Measurements from ENCODE around the gene ADA.

The ADA gene

DNA sequence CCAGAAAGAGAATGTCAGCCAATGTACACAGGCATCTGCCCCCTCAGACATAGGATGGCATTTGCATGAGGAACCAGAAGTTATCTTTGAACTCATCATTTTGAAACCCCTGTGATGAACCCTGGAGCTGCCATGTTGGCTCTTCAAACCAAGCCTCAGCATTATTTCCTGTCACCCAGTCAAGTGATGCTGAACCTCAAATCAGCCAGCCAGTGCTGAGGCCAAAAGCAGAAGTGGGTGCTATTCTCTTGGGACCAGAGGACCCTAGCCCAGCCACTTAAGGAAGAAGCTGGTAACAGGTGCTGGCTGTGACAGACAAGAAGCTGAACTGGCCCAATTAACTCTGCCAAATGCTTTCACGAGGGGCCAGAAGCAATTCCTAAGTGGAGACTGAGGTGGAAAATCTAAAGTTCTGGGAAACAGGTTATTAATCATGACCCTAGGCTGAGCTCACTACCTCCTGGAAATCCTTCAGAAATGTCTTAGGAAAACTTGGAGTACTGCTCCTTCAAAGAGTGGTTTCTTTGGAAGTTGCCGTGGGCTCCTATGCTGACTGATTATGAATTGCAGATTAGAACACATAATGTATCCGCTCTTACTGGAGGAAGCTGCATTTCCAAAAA is 65.1 kb downstream of the ADA start:
- in situ Hi-C loops (cut with MboI; ENCODE audit: low sequenced_read_pairs) = no loop called here

DNA sequence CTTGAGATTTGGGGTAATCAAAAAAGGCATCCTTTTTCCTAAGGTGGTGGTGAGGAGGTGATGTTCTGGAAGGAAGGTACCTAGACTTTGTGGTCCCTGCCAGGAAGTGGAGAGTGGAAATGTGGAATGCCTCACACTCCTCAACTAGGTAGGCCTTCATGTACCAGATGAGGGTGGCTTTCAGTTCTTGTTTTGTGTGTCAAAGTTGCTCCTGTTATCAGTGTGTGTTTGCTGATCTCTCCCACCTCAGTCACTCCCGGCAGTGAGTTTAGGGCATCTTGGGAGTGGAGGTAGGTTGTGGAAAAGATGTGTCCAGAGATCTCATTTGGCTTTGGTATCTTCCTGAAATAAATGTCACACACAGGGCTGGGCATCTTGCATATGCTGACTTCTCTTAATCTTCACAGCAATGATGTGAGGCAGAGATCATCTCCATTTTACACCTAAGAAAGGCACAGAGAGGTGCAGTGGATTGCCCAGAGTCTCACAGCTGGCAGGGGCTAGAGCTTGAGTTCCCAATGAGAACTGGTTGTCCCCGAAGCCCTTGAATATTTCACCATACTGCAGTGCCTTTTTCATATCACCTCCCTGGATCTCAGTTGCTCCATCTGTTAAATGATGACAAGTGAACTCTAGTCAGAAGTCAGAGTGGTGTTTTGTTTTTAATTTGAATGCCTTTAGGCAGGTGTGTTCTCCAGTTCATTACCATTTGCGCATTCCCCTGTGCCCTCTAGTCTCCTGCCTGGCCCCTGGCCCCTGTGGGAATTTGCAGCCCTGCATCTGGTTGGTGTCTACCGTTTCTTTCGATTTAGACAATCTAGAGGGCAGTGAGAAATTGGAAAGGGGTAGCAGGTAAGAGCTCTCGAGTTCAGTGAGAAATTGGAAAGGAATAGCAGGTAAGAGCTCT is 66.2 kb downstream of the ADA start:
- in situ Hi-C loops (cut with MboI; ENCODE audit: low sequenced_read_pairs) = no loop called here

DNA sequence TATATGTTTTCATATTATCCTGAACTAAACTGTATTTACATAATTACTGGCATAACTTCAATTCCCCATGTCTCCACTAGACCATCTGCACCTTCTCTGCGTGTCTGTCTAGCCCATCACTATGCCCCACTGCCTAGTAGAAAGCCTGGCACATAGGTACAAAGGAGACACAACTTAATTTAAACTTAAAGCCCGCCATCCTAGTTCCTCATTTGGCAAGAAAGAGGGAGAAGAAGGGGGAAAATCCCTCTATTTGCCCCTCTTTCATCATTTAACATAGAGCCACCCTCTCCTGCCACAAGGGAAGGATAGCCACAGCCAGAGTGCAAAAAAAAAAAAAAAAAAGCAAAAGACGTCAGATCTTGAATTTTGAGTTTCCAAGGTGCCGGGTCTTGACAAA is 67.3 kb downstream of the ADA start:
- in situ Hi-C loops (cut with MboI; ENCODE audit: low sequenced_read_pairs) = no loop called here

DNA sequence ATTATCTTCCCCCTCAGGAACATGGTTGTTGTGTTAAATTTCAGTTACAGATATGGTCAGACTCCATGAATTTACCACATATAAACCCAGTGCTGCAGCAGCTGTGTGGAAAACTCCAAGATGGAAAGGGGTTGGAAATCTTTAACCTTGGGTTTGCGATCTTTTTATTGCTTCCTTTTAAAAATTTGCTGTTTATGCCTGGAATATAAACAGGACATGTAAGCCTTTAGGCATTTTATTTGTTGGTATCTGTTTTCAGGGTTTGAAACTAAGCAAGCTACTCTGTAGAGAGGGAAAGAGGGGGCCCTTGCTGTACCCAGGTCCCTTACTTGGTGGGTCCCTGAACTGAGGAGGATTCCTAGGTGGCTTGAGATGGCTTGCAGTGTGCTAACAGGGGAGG is 68.3 kb downstream of the ADA start:
- in situ Hi-C loops (cut with MboI; ENCODE audit: low sequenced_read_pairs) = no loop called here

DNA sequence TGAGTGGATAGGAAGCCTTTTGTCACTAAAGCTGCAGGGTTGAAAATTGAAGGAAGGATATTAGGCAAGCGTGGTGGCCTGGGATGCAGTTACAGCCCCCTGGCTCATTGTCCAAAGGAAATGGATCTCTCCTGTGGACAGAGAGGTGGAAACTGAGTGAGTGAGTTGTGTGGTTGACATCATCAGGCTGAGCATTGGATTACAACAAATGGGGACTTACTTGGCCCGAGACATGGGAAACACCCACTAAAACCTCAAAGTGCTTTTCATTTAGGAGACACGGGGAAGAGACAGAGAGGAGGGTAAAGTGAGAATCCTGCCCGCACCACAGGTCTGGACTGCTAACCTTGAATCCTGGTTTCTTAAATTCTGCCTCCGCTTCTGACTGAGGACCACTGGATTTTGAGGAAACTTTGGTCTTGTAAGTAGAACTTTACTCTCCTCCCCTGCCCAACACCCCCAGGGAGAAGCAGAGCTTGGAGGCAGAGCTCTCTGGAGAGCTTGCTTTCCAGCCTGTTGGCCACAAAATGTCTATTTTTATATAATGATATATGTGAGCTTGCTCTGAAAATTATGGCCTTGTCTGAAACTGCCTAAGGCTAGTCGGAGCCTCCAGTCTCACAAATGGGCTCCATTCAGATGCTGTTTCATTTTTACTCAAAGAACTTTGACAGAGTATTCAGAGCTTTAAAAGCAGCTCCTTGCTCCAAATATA is 69.0 kb downstream of the ADA start, which contains the start of gene PKIG:
TSS of gene PKIG (plus strand) at position 269 of the 715 bp plus-strand sequence. CDS start 31,978 bp downstream, outside the sequence.
- in situ Hi-C loops (cut with MboI; ENCODE audit: low sequenced_read_pairs) = no loop called here

DNA sequence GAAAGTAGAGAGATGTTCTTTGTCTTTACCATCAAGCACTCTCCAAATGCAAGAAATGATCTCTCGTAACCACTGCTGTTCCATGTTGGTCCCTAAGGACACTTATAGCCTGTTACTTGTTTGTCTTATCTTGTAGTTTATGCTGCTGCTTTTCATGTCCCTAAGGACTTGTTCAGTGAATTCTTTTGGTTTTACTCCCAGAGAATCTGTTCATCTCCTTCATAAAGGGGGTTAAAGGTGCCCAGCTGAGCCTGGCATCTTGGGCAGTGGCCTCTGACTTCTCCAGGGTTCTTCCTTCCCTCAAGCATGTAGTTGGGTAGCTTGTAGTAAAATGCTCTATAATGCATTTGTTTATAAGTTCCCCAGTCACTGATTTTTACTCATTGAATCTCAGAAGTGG is 70.0 kb downstream of the ADA start:
- in situ Hi-C loops (cut with MboI; ENCODE audit: low sequenced_read_pairs) = no loop called here

DNA sequence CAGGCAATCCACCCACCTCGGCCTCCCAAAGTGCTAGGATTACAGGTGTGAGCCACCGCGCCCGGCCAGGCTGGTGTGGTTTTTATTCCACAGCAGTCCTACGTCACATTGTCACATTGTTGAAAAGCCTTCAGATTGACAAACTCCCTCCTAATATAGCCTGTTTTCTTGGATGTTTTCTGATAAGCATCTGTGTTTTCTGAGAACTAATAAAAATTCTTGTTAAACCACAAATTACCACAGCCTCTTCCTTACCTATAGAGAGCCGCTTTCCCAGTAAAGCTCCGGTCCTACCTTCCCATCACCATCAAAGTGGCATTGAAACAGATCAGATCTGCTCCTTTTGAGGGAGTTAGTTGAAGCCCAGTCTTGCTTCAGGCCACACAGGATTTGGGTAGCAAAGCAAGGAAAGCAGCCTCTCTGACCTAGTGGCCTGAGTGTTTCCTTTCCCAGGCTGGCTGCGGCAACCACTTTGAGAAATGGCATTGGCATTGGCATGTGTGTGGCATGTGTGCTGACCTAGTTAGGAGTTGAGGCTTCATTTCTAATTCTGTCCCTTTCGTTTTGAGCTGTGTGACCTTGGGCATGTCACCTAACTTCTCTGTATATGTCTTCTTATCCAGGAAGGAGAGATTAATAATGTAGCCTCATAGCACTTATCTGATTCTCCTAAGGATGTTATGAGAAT is 70.8 kb downstream of the ADA start:
- in situ Hi-C loops (cut with MboI; ENCODE audit: low sequenced_read_pairs) = no loop called here

DNA sequence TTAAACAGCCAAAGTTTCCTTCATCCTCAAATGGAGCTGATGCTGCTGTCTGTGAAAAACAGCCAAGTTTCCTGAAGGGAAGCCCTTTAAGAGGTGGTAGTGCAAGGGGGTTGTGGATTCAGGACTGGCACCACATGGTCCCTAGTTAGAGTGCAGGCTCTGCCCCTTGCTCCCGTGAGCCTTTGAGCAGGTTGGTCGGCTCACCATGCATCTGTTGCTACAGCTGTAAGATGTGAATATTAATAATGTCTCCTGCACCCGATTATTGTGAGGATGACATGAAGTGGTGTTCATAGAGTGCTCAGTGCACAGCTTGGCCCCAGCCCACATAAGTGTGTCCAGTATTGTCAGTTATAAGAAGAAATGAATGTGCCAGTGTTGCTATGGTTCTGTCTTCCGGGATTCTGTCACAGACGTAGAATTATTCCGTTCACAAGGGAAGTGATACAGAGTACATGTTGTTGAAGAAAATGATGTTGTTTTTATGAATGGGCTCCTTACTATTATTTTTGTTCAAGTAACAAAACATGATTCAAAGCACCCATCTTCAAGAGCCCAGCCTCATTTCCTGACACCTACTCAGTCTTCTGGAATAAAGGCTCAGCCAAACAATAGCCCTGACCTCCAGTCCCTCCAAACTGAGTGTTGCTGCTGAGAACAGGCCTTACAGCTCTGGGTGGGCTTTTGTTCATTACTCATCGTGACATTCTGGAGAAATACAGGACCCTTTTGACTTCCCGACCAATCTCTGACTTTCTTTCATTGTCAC is 72.0 kb downstream of the ADA start:
- in situ Hi-C loops (cut with MboI; ENCODE audit: low sequenced_read_pairs) = no loop called here

DNA sequence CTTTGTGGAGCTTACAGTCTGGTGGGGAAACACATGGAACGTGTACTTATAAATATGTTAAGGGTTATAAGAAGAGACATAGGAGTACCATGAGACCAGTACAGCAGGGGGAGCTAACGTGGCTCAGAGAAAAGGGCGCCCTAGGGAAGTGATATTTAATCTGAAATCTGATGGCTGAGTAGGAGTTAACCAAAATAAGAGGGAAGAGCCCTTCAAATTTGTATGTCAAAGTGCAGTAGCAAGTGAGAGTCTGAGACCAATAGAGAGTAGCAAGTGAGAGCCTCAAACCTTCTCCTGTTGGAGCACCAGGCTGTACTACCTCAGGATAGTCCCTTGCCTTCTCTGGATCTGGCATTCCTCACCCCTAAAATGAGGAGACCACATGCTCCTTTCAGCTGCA is 75.2 kb downstream of the ADA start:
- in situ Hi-C loops (cut with MboI; ENCODE audit: low sequenced_read_pairs) = no loop called here

DNA sequence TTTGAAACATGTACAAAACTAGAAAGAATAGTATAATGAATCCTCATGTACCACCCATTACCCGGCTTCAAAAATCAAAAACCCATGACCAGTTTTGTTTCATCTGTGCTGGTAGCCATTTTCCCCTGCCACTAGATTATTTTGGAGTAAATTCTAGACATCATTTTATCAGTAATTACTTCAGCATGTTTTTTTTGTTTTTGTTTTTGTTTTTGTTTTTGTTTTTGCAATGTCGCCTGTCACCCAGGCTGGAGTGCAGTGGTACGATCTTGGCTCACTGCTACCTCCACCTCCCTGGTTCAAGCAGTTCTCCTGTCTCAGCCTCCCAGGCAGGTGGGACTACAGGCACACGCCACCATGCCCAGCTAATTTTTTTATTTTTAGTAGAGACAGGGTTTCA is 77.1 kb downstream of the ADA start:
- in situ Hi-C loops (cut with MboI; ENCODE audit: low sequenced_read_pairs) = no loop called here

DNA sequence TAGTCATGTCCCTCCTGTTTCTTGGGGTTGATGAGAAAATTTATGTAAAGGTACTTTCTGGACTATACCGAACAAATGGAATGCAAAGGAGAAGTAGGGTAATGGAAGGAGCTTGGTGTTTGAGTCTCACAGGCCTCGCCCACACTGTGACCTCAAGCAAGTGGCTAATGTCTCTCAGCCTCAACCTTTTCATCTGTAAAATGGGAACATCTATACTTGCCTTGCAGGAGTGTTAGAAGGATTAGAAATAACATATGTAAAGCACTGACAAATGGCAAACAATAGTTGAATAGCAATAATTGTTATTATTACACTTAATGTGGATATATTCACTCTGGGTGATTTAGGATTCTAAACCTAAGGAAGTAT is 78.0 kb downstream of the ADA start:
- in situ Hi-C loops (cut with MboI; ENCODE audit: low sequenced_read_pairs) = no loop called here

DNA sequence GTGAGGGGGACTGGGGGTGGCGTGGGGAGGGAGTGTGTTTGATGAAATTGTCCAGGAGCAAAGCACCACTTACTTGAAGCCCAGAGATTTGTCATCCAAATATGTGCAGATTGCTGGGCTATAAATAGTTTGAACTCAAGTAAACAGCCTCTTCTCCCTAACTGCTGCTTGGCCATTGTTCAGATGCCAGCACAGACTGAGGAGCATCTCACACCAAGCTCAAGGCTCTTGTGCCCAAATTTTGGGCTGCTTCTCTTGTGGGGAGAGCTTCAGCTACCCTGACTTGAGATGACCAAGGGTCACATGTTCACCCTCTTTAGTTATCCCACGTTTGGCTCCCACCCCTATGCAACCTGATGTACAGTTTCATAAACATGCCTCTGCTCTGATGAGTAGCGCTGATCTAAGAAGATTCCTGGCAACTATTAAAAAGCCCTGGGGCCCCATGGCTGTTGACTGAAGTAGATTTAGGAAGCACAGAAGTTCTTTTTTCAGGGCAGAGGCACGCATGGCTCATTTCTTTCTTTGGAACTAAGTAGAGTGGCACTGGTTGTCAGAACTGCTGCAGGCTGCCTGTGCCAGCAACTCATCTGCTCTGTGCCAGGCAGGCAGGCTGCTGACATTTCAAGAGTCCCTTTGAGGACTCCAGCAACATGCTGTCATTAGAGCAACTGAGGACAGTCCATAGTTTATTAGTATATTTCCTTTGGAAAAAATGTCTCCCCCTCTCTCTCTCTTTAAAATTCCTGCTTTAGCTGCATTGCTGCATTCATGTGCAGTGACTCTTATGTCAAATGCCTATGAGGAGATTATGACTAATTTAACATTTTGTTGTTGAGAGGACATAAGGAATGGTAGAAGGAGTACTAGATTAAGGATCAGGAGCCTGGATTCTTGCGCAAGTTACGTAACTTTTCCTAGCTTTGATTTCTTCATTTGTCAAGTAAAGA is 78.7 kb downstream of the ADA start:
- in situ Hi-C loops (cut with MboI; ENCODE audit: low sequenced_read_pairs) = no loop called here

DNA sequence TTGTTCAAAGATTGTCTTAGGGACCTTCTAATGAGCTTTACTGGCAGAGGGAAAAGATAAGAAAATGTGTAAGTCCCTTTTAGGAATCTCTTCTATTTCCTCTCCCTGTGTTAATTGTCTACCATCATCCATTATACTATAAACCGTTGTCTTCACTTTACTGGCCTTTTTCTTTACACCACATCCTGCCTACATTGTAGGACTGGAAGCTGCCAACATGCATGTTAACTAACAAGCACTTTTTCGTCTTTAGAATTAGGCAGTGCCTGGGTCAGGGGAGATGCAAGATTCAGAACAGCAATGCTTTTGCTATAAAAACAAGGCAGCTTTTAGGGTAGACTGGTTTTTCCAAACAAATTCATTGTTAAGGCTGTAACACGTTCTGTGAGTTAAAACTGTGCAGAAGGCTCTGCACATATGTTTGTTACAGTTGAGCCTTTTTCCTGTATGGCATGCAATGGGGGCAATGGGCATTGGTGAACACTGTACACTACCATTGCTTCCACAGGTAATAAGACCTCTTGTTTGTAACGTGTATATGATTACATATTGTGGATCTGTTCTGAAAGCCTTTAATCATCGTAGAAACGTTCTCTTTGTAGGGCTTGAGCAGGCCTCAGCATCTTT is 80.0 kb downstream of the ADA start:
- in situ Hi-C loops (cut with MboI; ENCODE audit: low sequenced_read_pairs) = no loop called here

DNA sequence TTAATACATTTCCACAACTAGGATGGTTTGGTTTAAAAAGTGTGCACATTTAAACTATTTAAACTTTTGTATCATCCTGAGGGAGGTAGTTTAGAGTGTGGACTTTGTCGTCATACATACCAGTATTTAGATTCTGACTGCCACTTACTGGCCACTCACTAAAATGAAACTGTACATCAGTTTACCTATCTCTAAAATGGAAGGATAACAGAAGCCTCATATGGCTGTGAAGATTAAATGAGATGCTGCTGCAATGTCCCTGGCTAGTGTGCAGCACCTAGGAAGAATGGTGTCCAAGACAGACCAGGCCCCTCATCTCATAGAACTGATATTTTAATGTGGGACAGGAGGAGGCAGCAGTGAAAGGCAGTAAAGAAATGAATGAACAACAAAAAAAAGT is 81.1 kb downstream of the ADA start:
- in situ Hi-C loops (cut with MboI; ENCODE audit: low sequenced_read_pairs) = no loop called here
